Stimulated activated CD4-positive, alpha-beta T cell treated with anti-CD3 and anti-CD28 coated beads, TNF-alpha, amount 100 ng/mL, for 24 hours (primary cell): Measurements from ENCODE around the gene CST7.

ENCODE experiments used
- DNase-seq, 3 experiments: peaks; one replicate each; pipeline ENCODE4 v3.0.0-alpha.2; 2020; ENCODE audit warnings: low read depth in 3 of 3

The CST7 gene

DNA sequence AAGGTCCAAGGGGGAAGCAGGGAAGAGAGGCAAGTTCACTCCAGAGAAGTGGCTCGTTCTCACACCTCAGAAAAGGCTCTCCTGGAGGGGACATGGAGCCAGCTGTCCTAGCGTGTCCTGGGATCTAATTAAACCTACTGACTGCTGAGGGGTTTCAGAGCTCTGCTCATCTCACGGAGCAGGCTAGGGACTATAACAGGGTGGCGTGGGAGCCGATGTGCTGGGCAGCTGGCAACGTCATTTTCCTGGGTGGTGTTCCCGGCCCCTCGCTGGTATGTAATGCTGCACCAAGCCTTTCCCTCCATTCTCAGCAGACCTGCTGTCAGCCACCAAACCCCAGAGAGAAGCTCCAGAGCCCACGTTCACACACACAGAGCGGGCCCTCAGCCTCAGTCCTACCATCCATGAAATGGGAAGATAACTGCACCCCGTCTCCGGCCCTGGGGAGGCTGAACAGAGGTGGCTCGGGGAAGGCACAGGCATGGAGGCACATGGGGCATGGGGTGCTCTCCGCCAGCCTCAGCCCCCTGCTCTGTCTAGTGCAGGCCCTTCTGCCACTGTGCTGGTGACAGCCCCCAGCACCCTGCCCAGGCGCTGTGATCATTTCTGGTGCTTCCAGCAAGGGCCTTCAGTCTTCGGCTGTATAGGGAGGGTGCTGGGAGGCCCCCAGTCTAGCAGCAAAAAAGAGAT lies 1.9 kb downstream of the CST7 start:
- DNase-seq: no peak

DNA sequence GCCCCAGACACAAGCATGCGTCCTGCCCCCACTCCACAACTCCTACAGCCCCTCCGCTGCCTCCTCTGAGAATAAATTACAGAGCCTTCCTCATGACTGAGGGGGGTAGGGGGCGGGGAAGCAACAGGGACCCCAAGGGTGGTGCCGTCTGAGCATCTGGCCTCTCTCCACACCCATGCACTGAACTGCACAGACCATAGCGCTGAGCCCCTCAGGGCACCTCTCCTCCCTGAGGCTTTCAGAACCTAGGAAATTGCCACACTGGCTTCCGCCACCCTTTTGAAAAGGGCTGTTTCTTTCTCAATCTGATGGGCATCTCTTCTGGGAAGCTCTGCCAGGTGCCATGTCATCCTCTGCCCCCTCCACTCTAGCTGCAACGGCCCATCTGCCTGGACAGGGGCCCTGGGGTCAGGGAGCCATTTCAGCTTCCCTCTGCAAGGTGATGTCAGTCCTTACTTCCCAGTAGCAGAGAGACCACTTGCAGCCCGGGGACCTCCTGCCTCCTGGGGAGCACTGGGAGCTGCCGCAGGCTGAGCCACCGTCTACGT lies 2.5 kb downstream of the CST7 start:
- no peak for DNase-seq

DNA sequence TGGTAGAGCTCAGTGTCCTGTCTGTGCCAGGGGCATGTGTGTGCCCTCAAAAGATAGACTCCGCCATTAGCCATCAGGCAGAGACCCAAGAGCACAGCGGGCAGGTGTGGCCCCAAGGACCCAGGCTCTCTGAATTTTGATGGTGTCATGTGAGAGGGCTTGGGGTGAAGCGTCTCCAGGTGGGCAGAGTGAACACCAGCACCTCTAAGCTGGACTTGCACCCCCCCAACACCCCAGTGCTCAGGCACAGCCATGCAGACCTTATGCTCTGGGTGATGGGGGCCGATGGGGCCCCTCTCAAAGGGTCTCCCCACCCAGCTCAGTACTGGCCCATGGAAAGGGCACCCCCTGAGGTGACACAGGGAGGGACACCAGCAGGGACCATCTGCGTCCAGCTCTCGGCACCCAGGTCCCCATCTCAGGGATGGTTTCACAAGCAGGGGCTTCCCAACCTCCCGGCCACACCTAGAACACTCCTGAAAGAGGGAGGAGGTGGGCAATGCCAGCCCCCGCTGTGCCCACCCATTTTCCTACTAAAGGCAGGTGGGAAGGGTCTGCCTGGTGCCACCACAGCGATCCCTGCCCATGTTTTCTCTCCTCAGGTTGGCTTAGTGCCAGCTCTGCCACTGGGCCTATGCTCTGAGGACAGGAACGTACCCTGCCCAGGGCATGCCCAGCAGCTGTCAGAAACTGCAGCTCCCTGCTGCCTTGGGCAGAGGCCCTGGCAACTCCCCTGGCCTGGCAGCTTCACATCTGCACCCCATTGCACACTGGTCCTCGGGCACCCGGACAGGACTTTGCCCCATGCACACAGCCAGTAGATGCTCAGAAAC lies 3.5 kb downstream of the CST7 start:
- DNase-seq: no peak

DNA sequence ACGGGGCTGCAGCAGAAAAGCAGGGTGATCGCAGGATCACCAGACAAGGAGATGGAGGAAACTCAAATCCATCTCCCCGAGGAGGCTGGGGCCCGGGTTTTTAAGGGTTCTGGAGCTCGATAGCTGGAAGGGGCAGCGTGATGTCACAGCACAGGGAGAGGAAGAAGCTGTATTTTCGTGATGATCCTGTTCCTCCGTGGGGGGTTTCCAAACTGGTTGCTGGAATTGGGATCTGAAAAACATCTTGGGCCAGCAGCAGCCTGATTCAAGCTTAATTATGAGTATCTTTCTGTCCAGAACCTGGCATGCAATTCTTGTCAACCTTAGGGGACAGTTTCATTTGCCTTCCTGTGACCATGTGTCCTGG lies 4.1 kb downstream of the CST7 start:
- no peak for DNase-seq

DNA sequence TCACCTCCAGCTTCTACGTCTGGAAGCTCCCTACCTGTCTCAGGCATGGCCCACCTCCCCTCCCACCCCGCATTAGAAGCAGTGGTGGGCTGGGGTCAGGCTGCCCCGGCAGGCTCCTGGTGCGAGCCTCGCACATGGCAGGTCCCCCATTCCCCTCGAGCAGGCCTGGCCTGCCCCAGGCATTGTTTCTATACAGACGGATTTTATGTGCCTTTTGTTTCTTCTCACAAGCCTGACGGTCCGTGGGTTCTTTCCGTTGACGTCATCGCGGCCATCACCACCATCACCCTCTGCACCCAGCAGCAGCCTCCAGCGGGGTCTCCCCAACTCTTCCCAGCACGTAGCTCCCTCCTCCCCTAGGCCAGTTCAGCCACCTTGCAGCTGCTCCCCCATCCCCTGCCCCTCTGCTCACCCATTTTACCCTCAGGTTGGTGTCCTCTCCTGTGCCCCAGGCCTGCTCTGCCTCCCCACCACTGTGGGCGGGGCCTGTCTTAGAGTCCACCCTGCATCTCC lies 4.6 kb downstream of the CST7 start:
- DNase-seq: no peak

DNA sequence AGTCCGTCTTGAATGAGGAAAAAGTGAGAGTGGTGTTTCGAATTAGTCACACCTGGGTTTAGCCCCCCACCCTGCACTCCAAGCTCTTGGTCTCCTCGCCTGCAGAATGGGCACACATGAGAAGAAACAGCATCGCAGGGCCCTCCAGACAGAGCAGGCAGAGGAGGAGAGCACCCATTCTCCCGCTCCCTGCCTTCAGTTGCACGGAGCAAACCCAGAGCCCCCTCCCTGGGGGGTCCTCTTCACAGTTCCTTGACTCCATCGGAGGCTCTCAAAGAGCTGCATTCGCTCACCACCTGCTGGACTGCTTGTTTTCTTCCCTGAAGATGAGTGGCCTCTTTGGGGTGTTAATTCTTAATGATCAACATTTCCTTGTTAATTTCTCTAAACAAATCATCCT lies 5.1 kb downstream of the CST7 start:
- DNase-seq: no peak

DNA sequence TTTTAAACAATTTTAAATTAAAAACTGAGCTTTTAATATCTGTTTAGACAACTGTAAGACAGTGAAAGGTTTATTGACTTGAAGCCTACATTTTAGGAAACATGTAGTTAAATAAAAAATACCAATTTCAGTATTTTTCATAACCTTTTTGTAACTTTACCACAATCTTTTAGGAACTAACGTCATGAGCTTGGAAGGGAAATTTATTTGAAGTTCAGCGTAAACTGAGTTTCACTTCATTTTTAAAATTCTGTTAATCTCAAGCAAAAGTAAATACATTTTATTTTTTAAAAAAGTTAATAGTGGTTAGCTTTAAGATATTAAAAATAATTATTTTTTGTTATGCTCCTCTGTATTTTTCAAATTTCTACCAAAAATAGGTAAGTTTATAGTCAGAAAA lies 5.5 kb downstream of the CST7 start:
- no peak for DNase-seq

DNA sequence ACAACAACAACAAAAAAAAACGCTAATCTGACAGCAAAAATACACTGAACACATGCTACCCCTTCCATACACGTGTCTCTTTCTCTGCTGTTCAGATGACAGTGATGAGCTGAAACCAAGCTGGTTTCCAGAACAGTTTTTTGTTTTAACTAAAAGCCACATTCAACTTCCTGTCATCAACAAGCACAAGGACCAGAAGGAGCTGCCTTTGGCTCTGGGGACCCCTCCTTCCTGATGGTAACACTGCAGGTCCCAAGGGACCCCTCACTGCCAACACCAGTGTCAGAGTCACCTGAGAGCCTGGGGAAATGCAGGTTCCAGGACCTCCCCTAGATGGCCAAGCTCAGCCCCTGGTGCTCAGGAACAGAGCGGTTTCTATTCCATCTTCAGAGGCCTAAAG lies 6.0 kb downstream of the CST7 start:
- no peak for DNase-seq

DNA sequence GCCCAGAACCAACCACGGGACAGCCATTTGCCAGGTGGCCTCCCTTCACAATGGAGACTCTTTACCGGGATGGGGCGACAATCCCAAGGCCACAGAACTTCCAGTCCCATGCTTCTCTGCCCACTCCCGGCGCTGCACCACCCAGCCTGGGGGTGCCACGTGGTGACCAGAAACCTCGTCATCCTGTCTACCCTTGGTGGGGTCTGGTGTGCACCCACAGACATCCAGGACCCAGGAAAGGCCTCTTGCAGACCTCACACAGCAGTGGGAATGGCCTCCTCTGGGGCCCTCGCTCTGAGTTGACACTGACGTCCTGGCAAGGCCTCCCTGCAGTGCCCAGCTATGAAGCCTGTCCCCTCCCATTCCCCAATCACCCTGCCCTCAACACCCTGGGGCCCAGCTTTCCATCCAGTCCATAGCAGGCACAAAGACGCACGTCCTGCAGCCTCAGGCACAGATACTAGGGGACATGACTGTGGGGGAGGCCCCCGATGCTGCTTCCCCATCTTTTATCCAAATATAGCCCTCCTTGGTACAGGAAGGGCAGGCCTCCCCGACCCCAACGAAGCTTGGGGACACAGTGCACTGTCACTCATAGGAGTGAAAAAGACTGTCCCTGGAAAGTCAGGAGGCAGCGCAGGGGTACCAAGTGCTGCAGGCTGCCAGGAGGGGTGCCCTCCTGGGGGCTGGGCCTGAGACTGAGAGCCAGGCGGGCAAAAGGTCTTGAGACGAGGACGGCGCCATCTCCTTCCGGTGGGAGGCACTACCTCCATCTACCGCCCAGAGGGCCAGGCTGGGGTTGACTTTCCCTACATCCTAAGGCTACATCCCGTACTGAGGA lies 7.2 kb downstream of the CST7 start:
- DNase-seq: no peak

DNA sequence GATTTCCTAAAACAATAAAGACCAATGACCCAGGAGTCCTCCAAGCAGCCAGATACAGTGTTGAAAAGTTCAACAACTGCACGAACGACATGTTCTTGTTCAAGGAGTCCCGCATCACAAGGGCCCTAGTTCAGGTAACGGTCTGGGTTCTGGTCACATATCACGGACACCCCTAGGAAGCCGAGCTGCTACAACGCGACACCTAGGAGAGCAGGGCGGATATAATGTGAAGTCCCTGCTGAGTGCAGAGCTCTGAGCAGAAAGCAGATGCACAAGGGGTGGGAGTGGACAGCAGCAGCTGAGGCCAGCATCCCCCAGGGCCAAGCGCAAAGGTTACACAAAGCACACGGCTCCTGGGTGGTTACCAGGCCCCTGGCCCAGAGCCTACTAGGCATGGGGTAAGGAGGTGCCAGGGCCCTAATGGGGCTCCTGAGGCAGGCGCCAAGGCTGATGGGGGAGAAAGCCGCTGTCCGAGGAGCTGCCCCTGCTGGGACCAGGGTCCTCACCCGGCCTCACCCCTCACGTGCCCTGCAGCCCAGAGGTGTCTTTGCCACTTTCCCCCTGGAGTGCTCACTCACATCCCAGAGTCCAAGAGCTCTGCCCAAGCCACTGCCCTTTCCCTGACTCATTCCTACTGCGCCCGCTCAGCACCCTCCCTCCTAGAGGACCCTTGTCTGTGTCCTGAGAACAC lies 8.4 kb downstream of the CST7 start:
- no peak for DNase-seq

DNA sequence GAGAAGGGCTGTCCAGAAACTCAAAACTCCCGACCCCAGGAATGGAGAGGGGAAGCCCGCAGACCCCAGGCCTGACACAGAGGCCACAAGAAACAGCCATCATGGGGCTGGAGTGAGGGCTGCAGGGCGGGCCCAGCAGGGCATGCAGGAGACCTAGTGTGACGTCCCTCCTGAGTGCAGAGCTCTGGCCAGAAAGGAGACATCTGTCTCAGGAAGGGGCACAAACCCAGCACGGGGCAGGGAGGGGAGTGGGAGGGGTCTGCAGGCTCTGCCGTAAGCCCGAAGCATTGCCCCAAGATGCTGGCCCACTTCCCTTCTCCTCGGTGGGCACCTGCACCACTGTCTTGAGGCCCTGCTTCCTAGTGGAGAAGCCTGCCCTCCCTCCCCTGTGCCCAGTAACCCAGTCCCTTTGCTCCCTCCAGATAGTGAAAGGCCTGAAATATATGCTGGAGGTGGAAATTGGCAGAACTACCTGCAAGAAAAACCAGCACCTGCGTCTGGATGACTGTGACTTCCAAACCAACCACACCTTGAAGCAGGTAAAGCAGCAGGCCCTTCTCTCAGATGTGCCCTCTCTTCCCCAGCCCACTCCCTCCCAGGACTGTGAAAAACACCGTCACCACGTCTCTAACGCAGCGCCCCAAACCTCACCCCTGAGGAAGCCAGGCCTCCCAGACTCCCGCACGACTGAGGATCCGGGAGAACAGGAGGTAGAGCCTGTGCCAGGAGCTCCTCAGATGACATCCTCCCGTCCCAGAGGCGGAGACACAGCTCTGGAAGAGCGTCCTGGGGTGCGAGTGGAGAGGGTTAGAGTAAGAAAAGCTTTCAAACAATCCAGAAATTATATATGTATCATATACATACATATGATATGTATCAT lies 9.7 kb downstream of the CST7 start:
- DNase-seq: no peak

DNA sequence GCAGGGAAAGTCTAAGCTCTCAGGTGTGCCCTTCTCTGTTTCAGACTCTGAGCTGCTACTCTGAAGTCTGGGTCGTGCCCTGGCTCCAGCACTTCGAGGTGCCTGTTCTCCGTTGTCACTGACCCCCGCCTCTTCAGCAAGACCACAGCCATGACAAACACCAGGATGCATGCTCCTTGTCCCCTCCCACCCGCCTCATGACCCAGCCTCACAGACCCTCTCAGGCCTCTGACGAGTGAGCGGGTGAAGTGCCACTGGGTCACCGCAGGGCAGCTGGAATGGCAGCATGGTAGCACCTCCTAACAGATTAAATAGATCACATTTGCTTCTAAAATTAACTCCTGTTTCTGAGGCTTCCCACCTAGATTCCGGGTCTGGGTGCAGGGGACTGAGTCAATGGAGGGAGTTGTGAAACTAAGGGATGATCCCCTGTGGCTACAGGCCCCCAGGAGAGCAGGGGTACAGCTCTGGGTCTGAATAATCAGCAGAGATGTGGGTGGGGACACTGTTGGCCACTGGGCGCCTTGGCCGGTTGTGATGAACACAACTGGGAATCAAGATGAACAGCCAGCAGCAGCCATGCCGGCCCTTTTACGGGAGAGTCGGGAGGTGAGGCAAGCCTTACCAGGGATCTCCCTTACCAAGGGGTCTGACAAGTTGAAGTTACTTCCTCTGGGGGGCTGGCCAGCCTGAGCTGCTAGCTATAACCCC lies 10.7 kb downstream of the CST7 start:
- DNase-seq: no peak

DNA sequence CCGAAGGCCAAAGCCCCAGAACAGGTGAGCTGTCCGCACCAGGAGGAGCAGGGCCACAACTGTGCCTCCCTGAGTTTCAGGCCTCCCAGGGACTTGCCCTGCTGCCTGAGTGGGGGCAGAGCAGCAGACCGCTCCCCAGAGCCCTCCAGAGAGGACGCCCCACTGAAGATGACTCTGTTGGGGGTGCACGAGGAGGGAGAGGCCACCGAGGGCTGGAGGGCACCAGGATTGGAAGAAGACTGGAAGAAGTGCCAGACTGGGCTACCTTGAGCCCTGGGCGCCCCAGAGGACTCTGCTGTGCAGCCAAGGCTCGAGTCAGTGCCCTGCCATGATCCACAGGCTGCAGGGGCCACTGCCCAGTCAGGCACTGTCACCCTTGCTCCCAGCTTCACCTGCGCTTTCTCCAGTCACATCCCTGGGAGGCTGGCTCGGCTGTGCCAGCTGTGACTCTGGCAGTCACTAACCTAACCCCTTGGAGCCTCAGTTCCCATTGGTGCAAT lies 11.3 kb downstream of the CST7 start:
- no peak for DNase-seq

DNA sequence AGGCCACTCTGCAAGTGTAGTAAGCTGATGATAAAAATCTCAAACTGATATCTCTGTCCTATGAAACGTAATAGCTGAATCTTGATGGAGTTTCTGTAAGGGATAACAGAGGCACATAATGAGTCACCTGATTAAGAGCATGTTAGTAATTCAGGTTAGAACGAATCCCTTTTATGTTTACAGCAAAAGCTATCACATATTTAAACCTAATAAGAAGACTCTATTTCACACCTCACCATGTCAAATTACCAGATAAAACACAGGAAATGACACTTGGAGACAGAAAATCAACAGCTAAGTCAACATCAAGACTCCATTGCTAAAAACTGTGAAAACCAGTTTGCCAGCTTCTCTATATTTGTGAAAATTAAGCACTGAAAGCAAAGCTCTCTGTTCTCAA lies 11.8 kb downstream of the CST7 start:
- no peak for DNase-seq

DNA sequence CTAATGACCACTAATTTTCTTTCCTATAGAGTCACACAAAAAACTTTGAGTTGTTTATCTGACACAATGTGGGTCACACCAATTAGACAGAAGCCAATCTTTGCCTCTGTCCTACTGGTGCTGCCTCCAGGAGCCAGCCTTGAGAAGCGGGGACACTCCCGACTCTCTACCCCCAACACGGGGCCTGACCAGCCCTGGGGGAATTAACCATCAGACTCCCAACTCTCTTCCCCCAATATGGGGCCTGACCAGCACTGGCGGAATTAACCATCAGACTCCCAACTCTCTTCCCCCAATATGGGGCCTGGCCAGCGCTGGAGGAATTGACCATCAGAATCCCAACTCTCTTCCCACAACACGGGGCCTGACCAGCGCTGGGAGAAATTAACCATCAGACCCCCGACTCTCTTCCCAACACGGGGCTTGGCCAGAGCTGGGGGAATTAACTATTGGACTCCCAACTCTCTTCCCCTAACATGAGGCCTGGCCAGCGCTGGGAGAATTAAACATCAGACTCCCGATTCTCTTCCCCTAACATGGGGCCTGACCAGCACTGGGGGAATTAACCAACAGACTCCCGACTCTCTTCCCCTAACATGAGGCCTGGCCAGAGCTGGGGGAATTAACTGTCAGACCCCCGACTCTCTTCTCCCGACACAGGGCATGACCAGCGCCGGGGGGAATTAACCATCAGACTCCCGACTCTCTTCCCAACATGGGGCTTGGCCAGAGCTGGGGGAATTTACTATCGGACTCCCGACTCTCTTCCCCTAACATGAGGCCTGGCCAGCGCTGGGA lies 12.5 kb downstream of the CST7 start:
- no peak for DNase-seq

DNA sequence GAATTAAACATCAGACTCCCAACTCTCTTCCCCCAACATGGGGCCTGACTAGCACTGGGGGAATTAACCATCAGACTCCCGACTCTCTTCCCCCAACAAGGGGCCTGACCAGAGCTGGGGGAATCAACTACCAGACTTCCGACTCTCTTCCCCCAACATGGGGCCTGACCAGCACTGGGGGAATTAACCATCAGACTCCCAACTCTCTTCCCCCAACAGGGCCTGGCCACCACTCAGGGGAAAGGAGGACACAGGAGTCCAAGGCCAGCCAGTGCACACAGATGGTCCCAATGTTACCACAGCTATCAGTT lies 13.1 kb downstream of the CST7 start:
- no peak for DNase-seq

DNA sequence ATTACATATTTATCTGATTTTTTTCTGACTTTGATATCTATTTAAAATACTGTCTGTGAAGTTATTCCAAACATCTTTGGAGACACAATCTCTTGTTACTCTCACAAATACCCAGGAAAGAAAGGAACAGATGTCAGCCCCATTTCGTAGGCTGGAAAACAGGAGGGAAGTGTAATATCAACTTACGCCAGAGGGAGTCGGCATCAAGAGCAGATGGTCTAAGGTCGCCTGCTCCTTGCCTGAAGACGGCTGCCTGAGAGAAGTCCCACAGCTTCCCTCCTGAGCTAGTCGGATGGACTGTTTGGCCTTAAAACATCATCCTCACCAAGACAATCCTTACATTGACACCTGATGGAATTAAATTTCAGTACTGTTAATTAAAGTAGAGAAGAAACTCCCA lies 13.4 kb downstream of the CST7 start:
- no peak for DNase-seq

DNA sequence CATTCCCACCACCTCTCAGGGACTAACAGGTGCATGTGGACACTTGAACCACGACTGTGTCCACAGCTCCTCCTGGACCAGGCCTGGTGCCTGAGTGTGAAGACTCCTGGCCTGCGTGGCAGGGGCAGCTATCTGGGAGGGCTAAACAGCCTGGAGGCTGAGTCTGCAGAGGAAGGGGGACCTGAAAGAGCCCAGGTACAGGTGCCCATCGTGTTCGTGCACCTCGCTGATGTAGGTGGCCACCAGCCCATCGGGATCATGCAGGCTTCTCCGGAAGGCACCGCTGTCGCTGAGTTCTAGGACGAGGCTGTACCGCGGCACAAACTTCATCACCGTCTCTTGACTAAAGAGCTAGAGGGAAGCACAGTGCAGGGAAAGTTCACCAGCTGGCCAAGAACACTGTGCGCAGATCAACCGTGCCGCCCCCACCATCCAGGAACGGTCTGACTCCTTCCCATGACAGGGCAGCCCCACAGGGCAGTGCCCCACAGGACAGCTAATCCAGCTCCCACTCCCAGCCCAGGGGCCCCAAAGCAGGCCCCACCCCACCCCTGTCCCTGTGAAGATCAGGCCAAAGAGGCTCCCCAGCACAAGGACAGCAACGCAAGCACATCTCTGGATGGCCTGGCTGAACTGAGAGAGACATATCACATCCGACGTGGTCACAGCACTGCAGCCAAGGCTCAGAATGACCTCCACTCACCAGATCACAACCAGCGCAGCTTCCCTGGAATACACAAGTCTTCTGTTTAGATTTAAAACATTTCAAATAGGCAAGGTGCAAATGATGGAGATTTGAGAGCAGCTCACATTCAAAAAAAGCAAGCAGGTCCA lies 14.8 kb downstream of the CST7 start:
- DNase-seq: no peak
